ENCODE results near the gene CDK19. TPM values are rescaled to one million over a fixed set of nuclear protein-coding genes. Genes with fewer than 3 reads are reported as not detected.

CDK19 gene
- total and polyA plus RNA-seq, 9 of the 15 experiments (the other 6 are each of a cell fraction or from before 2014, with no cell fraction given) = 3.8 to 15.2 (median 7.4) TPM

DNA sequence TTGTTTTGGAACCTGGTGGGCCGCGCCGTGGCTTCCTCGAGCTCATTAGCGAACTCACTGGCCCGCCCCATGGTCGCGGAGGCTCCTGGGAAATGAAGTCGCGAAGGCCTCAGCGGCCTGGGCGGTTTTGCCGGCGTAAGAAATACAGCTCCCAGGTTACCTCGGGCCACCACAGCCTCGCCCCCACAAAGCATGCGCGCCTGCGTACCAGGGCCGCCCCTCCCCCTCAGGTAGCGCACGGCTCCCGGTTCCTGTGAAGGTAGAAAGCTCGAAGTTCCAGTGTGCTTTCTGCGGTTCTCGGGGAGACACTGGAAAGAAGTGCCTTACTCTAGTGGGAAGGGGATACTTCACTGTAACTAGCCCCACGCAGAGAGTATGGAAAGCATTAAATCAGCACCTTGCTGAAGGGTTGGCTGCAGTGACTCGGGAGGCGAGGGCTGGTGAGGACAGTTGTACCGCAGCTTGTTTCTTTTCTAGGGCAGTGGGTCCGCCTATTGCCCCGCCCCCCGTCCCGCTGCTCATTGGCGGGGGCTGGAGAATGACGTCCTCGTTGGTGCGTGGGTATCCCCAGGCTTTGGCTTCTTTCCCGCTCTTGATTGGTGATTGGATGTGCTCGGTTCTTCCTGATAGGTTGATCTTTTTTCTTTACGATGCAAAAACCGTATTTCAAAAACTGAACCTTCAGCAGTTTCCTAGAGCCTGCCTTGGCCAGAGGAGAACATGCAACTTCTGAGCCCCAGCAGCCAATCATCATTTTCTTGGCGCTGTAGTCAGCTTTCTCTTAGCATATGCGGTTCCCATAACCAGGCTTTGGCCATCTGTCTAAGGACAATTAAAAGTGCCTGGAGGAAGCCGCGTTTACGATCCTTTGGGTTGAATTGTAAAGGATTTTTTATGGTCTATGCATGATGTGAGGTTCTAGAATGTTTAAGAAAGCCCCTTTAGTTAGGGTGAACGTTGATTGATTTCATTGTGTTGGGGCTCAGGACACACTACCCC is at the start of gene CDK19 (continued):
- TF ChIP-seq ILF3 (IDR thresholded peaks at IDR 0.05; ENCODE audit: borderline replicate concordance) (no peak), CCNT2 (IDR thresholded peaks at IDR 0.05; ENCODE audit: borderline replicate concordance, extremely low read depth, insufficient read length, low read depth, low read length) (peak; percentile 9), ZNF311 (CRISPR knock-in tag; IDR thresholded peaks at IDR 0.05) (no peak), MED1 (CRISPR knock-in tag; IDR thresholded peaks at IDR 0.05; ENCODE audit: borderline replicate concordance) (no peak), ZNF253 (CRISPR knock-in tag; conservative IDR thresholded peaks at IDR 0.05) (0 out of 2 replicates have a peak, but pooled peaks have one; percentile 30), ZNF707 (CRISPR knock-in tag; conservative IDR thresholded peaks at IDR 0.05) (no peak), FOXK1 (CRISPR knock-in tag; IDR thresholded peaks at IDR 0.05; ENCODE audit: borderline replicate concordance) (peak; percentile 96; the same call in 1 of the 2 replicates), ZNF324 (CRISPR knock-in tag; IDR thresholded peaks at IDR 0.05) (no peak), SMAD2 (IDR thresholded peaks at IDR 0.05; ENCODE audit: low read depth, low read length) (no peak), HEY1 (CRISPR knock-in tag; IDR thresholded peaks at IDR 0.05; ENCODE audit: borderline replicate concordance) (no peak), STAT5A (IDR thresholded peaks at IDR 0.05; ENCODE audit: borderline replicate concordance, low read length) (peak; percentile 28; the same call in 1 of the 2 replicates)
- TF ChIP-seq, protein P1, sequence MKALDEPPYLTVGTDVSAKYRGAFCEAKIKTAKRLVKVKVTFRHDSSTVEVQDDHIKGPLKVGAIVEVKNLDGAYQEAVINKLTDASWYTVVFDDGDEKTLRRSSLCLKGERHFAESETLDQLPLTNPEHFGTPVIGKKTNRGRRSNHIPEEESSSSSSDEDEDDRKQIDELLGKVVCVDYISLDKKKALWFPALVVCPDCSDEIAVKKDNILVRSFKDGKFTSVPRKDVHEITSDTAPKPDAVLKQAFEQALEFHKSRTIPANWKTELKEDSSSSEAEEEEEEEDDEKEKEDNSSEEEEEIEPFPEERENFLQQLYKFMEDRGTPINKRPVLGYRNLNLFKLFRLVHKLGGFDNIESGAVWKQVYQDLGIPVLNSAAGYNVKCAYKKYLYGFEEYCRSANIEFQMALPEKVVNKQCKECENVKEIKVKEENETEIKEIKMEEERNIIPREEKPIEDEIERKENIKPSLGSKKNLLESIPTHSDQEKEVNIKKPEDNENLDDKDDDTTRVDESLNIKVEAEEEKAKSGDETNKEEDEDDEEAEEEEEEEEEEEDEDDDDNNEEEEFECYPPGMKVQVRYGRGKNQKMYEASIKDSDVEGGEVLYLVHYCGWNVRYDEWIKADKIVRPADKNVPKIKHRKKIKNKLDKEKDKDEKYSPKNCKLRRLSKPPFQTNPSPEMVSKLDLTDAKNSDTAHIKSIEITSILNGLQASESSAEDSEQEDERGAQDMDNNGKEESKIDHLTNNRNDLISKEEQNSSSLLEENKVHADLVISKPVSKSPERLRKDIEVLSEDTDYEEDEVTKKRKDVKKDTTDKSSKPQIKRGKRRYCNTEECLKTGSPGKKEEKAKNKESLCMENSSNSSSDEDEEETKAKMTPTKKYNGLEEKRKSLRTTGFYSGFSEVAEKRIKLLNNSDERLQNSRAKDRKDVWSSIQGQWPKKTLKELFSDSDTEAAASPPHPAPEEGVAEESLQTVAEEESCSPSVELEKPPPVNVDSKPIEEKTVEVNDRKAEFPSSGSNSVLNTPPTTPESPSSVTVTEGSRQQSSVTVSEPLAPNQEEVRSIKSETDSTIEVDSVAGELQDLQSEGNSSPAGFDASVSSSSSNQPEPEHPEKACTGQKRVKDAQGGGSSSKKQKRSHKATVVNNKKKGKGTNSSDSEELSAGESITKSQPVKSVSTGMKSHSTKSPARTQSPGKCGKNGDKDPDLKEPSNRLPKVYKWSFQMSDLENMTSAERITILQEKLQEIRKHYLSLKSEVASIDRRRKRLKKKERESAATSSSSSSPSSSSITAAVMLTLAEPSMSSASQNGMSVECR (CRISPR knock-in tag; IDR thresholded peaks at IDR 0.05) = peak; percentile 64; the same call in 1 of the 2 replicates
- TF ChIP-seq, protein P2, sequence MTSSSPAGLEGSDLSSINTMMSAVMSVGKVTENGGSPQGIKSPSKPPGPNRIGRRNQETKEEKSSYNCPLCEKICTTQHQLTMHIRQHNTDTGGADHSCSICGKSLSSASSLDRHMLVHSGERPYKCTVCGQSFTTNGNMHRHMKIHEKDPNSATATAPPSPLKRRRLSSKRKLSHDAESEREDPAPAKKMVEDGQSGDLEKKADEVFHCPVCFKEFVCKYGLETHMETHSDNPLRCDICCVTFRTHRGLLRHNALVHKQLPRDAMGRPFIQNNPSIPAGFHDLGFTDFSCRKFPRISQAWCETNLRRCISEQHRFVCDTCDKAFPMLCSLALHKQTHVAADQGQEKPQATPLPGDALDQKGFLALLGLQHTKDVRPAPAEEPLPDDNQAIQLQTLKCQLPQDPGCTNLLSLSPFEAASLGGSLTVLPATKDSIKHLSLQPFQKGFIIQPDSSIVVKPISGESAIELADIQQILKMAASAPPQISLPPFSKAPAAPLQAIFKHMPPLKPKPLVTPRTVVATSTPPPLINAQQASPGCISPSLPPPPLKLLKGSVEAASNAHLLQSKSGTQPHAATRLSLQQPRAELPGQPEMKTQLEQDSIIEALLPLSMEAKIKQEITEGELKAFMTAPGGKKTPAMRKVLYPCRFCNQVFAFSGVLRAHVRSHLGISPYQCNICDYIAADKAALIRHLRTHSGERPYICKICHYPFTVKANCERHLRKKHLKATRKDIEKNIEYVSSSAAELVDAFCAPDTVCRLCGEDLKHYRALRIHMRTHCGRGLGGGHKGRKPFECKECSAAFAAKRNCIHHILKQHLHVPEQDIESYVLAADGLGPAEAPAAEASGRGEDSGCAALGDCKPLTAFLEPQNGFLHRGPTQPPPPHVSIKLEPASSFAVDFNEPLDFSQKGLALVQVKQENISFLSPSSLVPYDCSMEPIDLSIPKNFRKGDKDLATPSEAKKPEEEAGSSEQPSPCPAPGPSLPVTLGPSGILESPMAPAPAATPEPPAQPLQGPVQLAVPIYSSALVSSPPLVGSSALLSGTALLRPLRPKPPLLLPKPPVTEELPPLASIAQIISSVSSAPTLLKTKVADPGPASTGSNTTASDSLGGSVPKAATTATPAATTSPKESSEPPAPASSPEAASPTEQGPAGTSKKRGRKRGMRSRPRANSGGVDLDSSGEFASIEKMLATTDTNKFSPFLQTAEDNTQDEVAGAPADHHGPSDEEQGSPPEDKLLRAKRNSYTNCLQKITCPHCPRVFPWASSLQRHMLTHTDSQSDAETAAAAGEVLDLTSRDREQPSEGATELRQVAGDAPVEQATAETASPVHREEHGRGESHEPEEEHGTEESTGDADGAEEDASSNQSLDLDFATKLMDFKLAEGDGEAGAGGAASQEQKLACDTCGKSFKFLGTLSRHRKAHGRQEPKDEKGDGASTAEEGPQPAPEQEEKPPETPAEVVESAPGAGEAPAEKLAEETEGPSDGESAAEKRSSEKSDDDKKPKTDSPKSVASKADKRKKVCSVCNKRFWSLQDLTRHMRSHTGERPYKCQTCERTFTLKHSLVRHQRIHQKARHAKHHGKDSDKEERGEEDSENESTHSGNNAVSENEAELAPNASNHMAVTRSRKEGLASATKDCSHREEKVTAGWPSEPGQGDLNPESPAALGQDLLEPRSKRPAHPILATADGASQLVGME (CRISPR knock-in tag; IDR thresholded peaks at IDR 0.05) = no peak
- TF ChIP-seq, protein P3, sequence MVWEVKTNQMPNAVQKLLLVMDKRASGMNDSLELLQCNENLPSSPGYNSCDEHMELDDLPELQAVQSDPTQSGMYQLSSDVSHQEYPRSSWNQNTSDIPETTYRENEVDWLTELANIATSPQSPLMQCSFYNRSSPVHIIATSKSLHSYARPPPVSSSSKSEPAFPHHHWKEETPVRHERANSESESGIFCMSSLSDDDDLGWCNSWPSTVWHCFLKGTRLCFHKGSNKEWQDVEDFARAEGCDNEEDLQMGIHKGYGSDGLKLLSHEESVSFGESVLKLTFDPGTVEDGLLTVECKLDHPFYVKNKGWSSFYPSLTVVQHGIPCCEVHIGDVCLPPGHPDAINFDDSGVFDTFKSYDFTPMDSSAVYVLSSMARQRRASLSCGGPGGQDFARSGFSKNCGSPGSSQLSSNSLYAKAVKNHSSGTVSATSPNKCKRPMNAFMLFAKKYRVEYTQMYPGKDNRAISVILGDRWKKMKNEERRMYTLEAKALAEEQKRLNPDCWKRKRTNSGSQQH (CRISPR knock-in tag; IDR thresholded peaks at IDR 0.05) = no peak

Data from K562 (cell line).